RWPE1 (cell line): Measurements from ENCODE around the gene VPS8.

ENCODE experiments used
- CTCF ChIA-PET: fragments of 350-600 bp; sonication (Branson Sonifier 250); formaldehyde crosslinking; extraction: SDS; loops from one replicate; lab custom pipeline; 2021; lab: Yijun Ruan, JAX
- POLR2A ChIA-PET: fragments of 400-600 bp; formaldehyde crosslinking; extraction: SDS; loops from one replicate; lab custom pipeline; 2020; ENCODE audit warnings: antibody characterized with exemption; ENCODE audit not compliant: low non-redundant PET; lab: Yijun Ruan, JAX
- DNase-seq: peaks from one replicate; pipeline ENCODE4 v3.0.0; 2012; ENCODE audit warnings: low spot score
- H3K27ac ChIP-seq: fragments of 450-650 bp; 2 replicates; pipeline ENCODE4 v1.5.1; 2017
- TF ChIP-seq, protein P1 (sequence below): fragments of 450-650 bp; conservative IDR thresholded peaks from 2 replicates; pipeline ENCODE4 v1.5.1; 2017; ENCODE audit warnings: low read depth, mild to moderate bottlenecking

VPS8 gene

DNA sequence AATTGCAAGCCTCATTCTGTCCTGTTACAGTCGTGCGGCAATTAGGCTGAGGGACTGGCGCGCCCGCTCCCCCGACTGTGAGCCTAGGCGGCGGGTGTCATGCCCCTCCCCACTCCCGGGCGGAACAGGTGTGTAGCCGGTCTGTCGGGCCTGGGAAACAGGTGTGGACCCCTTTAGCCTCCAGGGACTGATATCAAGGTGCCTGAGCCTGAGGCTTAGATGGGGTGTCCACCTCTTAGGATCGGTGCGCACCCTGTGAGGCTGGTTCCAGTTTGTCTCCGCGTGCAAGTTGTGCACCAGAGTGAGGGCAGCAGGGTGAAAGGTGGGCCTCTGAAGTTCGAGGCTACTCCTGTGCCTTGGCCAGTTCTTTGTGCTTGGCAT, 686 bp downstream of the VPS8 start:
- POLR2A ChIA-PET = no interaction called here
- TF ChIP-seq, protein P1, sequence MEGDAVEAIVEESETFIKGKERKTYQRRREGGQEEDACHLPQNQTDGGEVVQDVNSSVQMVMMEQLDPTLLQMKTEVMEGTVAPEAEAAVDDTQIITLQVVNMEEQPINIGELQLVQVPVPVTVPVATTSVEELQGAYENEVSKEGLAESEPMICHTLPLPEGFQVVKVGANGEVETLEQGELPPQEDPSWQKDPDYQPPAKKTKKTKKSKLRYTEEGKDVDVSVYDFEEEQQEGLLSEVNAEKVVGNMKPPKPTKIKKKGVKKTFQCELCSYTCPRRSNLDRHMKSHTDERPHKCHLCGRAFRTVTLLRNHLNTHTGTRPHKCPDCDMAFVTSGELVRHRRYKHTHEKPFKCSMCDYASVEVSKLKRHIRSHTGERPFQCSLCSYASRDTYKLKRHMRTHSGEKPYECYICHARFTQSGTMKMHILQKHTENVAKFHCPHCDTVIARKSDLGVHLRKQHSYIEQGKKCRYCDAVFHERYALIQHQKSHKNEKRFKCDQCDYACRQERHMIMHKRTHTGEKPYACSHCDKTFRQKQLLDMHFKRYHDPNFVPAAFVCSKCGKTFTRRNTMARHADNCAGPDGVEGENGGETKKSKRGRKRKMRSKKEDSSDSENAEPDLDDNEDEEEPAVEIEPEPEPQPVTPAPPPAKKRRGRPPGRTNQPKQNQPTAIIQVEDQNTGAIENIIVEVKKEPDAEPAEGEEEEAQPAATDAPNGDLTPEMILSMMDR = no peak
- no peak for DNase-seq
- peak overlapping the region; percentile 62 for H3K27ac ChIP-seq
- CTCF ChIA-PET = interaction anchor here (1.4 kb wide), 1 partner anchor 10 kb away, joined by 5 read pairs; no protein-coding TSS in a partner anchor

DNA sequence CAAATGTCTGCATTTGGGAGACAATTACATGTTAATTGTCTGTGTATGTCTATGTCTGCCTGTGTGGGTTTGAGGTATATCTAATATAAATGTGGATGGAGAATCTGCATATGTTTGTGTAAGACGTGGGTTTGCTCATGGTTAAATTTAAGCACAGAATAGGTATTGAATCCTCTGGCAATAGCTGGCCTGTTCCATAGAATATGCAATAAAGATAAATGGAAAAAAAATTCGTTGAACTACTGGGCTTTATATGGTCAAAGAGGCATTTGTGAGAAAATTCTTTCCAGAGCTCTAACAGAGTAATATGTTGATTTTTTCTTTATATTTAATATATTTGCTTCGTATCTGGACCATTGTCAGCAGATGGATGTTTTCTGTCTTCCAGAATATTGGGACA, 1.4 kb downstream of the VPS8 start:
- POLR2A ChIA-PET = no interaction called here
- CTCF ChIA-PET = interaction anchor here (1.4 kb wide), 1 partner anchor 9 kb away, joined by 5 read pairs; no protein-coding TSS in a partner anchor
- H3K27ac ChIP-seq = no peak overlapping the region
- TF ChIP-seq, protein P1 = no peak
- DNase-seq = no peak

DNA sequence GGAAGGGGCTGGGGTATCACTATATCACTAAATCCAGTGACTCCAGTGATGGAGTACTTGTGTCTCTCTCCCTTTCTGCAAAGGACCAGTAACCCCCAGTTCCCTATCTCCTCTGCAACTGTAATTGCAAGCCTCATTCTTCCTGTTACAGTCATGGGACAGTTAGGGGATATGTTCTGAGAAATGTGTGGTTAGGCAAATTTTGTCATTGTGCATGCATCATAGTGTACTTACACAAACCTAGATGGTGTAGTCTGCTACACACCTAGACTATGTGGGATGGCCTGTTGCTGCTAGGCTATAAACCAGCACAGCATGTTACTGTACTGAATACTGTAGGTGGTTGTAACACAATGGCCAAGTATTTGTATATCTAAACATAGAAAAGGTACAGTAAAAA, 2.2 kb downstream of the VPS8 start:
- no peak overlapping the region for H3K27ac ChIP-seq
- ChIA-PET CTCF (interaction anchor here (1.4 kb wide), 1 partner anchor 8 kb away, joined by 5 read pairs; no protein-coding TSS in a partner anchor), POLR2A (no interaction called here)
- TF ChIP-seq, protein P1 = no peak
- no peak for DNase-seq

DNA sequence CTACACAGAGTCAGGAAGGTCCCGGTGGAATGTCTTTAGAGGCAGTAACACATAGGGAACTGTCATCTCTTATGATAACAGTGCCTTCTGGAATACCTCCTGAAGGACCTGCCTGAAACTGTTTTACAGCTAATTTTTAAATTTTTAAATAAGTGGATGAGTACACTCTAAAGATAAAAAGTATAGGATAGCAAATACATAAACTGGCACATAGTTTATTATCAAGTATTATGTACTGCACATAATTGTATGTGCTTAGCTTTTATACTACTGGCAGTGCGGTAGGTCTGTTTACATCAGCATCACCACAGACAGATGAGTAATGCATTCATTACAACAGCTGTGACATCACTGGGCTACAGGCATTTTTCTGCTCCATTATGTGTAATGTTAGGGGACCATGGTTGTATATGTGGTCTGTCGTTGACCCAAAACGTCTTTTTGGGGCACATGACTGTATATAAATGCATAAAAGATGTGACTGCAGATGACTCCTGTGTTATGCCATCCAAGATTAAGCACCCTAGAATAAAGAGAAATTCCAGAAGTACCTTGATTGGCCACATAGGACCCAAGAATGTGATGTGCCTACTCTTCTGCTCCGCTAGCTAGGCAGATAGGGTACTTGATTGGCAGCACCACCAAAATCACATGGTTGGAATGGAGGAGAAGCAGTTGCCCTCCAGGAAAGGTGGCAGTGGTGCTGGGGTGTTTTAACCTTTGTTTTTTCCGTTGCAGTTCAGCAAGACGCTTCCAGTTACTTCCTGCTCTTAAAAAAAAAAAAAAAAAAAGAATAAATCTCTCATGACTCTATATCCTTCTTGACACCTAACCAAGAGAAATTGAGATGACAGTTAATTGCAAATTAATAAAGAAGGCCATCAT, 3.3 kb downstream of the VPS8 start:
- DNase-seq = no peak
- TF ChIP-seq, protein P1 = no peak
- H3K27ac ChIP-seq = no peak overlapping the region

DNA sequence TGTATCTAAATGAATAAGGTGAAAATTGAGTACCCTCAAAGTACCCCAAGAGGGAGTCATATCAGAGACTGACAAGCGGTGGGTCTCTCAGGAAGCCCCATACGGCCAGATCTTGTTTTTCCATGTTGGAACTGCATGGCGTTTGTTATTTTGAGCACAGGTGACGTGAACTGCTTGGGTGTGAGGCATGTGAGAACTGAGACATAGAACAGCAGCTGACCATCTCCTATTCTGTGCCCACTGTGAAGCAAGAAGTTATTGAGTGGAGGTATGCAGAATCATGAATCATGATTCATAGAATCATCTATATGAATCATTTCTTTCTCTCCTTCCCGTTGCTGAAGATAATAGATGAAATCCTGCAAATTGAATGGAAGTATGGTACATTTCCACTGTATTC, 4.6 kb downstream of the VPS8 start:
- no peak overlapping the region for H3K27ac ChIP-seq
- ChIA-PET CTCF (no interaction called here), POLR2A (no interaction called here)
- TF ChIP-seq, protein P1 = no peak
- no peak for DNase-seq

More for the DNA sequence above, 3.3 kb downstream of the VPS8 start:
- ChIA-PET CTCF (interaction anchor here (0.6 kb wide), 1 partner anchor 288 kb away, joined by 3 read pairs; no protein-coding TSS in a partner anchor), POLR2A (no interaction called here)

DNA sequence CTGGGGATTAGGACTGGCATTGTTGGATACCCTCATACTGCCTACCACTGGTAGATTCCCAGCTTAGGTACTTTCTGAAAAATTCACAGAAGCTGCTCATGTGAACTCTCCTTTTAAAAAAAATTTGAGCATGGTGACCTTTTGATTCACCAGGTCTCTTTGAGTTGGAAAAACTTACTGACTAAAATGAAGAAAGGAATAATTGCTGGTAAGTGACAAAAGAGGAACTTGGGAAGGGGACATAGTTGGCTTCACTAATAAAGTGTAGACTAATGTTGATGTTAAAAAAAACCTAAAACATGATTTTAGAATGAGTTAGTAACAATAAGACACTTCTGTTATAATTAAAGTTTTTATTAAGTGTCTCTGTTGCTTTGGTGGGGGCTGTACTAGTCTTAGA, 8.6 kb downstream of the VPS8 start:
- CTCF ChIA-PET = interaction anchor here (0.9 to 1.1 kb wide), 2 partner anchors 9 to 17 kb away, joined by 3 read pairs; no protein-coding TSS in a partner anchor
- POLR2A ChIA-PET = no interaction called here
- no peak overlapping the region for H3K27ac ChIP-seq
- DNase-seq = no peak
- TF ChIP-seq, protein P1 = no peak
